ENCODE measurements around the gene SERPIND1. TPM values are rescaled to one million over a fixed set of nuclear protein-coding genes. Genes with fewer than 3 reads are reported as not detected.
A peak's percentile ranks its signal among the peaks of the same experiment; 100 is the strongest.

The SERPIND1 gene
- total RNA-seq, 2 donors from 2014 or later, result 0.32 TPM; not detected in 1

- Histone ChIP-seq H3K27ac (no peak overlapping the region), H3K9ac (ENCODE audit: low read depth in 2 of 2, low read length in 2 of 2) (no peak overlapping the region), H3K9me3 (no peaks in the 10 kb centered on the region), H3K36me3 (peaks cover 3% of the 10 kb centered on the region), H3K4me1 (no peaks in the 10 kb centered on the region), H3K27me3 (no peaks in the 10 kb centered on the region), H3K4me3 (no peak overlapping the region)
- intact Hi-C loops (cut with DNase I), result no loop called here
- no peak for TF ChIP-seq CTCF (IDR thresholded peaks at IDR 0.05)
- no peak for DNase-seq
Observed at GRCh38 chr22:20745119-20745518, 28.8 kb upstream of the SERPIND1 start.

GRCh38 chr22:20746431-20747189 lies 27.3 kb upstream of the SERPIND1 start:
- no peaks in the 10 kb centered on the region for H3K27me3 ChIP-seq
- TF ChIP-seq CTCF (IDR thresholded peaks at IDR 0.05), result no peak
- DNase-seq, result no peak
- intact Hi-C loops (cut with DNase I), result no loop called here
- no peak overlapping the region for H3K27ac ChIP-seq
- no peaks in the 10 kb centered on the region for H3K9me3 ChIP-seq
- no peaks in the 10 kb centered on the region for H3K4me1 ChIP-seq
- H3K9ac ChIP-seq (ENCODE audit: low read depth in 2 of 2, low read length in 2 of 2), result no peak overlapping the region
- peaks cover 3% of the 10 kb centered on the region for H3K36me3 ChIP-seq
- no peak overlapping the region for H3K4me3 ChIP-seq

- TF ChIP-seq CTCF (IDR thresholded peaks at IDR 0.05), result no peak
- H3K9me3 ChIP-seq, result no peaks in the 10 kb centered on the region
- H3K4me3 ChIP-seq, result no peak overlapping the region
- no peak for DNase-seq
- no peaks in the 10 kb centered on the region for H3K27me3 ChIP-seq
- H3K36me3 ChIP-seq, result peaks cover 3% of the 10 kb centered on the region
- intact Hi-C loops (cut with DNase I), result no loop called here
- H3K27ac ChIP-seq, result no peak overlapping the region
- no peaks in the 10 kb centered on the region for H3K4me1 ChIP-seq
- no peak overlapping the region for H3K9ac ChIP-seq (ENCODE audit: low read depth in 2 of 2, low read length in 2 of 2)
Observed at GRCh38 chr22:20747223-20747622, 26.7 kb upstream of the SERPIND1 start.

- no peak for TF ChIP-seq CTCF (IDR thresholded peaks at IDR 0.05)
- Histone ChIP-seq H3K4me1 (no peaks in the 10 kb centered on the region), H3K27ac (no peak overlapping the region), H3K4me3 (no peak overlapping the region), H3K9me3 (no peaks in the 10 kb centered on the region), H3K27me3 (no peaks in the 10 kb centered on the region), H3K36me3 (peaks cover 3% of the 10 kb centered on the region), H3K9ac (ENCODE audit: low read depth in 2 of 2, low read length in 2 of 2) (no peak overlapping the region)
- intact Hi-C loops (cut with DNase I), result no loop called here
- DNase-seq, result no peak
Observed at GRCh38 chr22:20748082-20748481, 25.8 kb upstream of the SERPIND1 start.

GRCh38 chr22:20748731-20749428 lies 25.0 kb upstream of the SERPIND1 start:
- H3K36me3 ChIP-seq, result peaks cover 3% of the 10 kb centered on the region
- no peaks in the 10 kb centered on the region for H3K4me1 ChIP-seq
- no peak for TF ChIP-seq CTCF (IDR thresholded peaks at IDR 0.05)
- no peak overlapping the region for H3K4me3 ChIP-seq
- H3K27ac ChIP-seq, result no peak overlapping the region
- no peaks in the 10 kb centered on the region for H3K27me3 ChIP-seq
- no peak overlapping the region for H3K9ac ChIP-seq (ENCODE audit: low read depth in 2 of 2, low read length in 2 of 2)
- H3K9me3 ChIP-seq, result no peaks in the 10 kb centered on the region
- DNase-seq, result peak; percentile 24
- intact Hi-C loops (cut with DNase I), result no loop called here

All from colonic mucosa (tissue), 4 donors.